ENCODE data around the gene SSU72.
A peak's percentile ranks its signal among the peaks of the same experiment; 100 is the strongest.
"Not testable (repeated sequence)": the region's sequence is repeated elsewhere in the genome, so short reads cannot be mapped to it uniquely, and the experiment has no call there.

SSU72 gene

DNA sequence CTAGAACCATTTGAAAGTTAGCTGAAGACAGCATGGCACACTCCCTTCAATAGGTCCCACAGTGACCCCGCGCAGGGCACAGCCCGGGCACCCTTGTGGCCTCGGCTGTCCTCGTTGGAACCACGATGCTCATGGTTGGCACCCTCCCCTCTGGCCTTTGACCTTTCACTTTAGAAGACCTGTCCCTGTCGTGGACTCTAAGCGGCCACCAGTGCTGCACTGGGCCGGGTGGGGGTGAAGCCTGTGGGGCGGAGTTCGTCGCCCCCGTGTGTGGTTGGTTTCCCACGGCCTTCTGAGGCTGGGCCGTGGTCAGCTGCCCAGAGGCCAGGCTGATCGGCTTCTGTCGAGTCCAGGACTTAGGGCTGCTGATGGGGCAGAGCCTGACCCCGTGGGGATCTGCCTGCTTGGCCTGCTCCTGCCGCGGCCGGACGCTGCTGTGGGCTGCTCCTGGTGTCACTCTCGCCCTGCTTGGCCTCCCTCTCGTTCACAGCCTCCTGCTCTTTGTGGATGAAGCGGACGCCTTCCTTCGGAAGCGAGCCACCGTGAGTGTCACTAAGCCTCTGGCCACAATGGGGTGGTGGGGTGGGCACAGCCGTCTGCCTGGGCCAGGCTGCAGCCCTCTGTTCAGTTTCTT lies 49.8 kb downstream of the SSU72 start:
- DNase-seq: not testable (repeated sequence)

DNA sequence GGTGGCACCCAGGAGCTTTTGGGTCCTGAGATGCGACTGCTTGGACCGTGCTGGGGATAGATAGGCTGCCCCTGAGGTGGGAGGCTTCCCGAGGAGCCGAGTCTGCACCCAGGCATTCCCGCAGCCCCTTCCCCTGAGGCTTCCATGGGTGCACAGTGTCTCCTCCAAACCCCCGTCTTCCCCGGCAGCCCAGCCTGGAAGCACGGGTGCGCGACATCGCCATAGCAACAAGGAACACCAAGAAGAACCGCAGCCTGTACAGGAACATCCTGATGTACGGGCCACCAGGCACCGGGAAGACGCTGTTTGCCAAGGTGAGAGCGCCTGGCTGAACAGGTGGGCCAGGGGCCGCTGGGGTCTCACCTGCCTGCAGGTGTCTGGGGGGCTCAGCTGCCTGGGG lies 51.0 kb downstream of the SSU72 start:
- DNase-seq: not testable (repeated sequence)

DNA sequence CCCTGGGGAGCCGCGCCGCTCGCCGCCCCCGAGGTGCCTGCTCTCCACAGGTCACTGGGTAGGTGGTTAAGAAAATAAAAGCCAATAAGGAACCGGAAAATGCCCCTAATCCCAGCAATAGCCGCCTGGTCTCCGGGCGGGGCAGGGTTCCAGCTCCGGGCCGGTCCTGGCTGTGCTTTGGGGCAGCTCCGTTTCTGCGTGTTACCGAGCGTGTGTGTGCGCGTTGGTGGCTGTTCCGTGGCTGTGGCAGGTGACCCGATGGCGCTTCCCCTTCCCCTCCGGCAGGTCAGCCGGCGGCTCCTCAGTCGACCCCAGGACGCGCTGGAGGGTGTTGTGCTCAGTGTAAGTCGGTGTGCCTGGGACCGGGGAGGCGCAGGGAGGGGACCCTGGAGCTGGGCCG lies 51.4 kb downstream of the SSU72 start:
- not testable (repeated sequence) for DNase-seq

DNA sequence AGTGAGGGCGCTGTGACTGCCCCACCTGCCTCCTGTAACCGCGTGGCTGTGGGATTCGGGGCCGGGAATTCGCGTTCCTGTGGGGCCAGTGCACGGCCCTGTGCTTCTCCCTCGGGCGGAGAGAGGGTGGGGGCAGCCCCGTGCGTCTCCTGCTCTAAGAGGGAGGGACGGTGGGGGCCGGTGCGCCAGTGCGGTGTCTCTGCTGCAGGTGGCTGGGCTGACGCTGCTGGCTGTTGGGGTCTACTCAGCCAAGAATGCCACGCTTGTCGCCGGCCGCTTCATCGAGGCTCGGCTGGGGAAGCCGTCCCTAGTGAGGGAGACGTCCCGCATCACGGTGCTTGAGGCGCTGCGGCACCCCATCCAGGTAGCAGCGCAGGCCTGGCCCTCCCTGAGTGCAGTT lies 52.1 kb downstream of the SSU72 start:
- DNase-seq: not testable (repeated sequence)

DNA sequence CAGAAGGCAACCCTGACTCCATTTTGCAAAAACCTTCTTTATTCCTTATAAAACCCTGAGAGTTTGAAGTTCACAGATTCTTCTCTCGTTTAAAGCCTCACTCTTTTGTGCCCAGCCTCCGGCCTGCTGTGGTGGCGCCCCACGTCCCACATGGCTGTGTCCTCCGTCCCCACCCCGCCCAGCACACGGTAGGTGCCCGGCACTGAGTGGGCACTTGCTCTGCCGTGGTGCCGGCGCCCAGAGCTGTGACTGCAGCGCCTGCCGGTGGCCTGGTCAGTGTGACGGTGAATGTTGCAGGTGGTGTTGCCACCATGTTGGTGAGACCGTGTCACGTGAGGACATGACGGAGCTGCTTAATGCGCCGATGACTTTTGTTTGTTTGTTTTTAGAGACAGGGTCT lies 53.3 kb downstream of the SSU72 start:
- DNase-seq: no peak

DNA sequence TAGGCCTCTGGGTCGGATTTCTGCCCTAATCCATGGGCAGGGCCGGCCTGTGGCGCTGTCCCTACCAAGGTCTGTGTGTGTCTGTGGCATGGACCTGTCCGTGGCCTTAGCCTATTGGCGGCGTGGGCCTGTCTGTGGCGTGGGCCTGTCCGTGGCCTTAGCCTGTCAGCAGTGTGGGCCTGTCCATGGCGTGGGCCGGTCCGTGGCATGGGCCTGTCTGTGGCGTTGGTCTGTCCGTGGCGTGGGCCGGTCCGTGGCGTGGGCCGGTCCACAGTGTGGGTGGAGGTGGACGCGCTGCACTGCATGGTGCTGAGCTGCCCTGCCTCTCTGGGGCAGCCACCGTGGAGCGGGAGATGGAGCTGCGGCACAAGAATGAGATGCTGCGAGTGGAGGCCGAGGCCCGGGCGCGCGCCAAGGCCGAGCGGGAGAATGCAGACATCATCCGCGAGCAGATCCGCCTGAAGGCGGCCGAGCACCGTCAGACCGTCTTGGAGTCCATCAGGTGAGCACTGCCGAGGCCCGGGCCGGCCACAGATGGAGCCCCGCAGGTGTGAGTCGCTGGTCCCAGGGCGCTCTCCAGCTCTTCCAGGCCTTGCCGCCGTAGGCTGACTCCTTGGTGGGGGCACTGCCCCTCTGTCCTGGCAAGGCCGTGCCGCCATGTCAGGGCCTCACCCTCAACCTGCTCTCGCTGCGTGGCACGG lies 54.7 kb downstream of the SSU72 start:
- not testable (repeated sequence) for DNase-seq

DNA sequence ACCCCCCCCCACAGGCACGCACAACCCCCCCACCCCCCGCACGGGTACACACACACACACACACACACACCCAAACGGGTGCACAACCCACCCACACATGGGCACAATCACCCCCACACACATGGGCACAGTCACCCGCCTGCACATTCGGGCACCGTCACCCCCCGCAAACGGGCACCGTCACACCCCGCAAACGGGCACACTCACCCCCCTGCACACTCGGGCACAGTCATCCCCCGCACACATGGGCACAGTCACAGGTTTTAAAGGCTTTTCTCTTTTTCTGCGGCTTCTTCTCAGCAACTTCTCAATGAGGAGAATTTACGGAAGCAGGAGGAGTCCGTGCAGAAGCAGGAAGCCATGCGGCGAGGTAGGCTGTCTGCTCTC lies 56.0 kb downstream of the SSU72 start:
- DNase-seq: not testable (repeated sequence)

DNA sequence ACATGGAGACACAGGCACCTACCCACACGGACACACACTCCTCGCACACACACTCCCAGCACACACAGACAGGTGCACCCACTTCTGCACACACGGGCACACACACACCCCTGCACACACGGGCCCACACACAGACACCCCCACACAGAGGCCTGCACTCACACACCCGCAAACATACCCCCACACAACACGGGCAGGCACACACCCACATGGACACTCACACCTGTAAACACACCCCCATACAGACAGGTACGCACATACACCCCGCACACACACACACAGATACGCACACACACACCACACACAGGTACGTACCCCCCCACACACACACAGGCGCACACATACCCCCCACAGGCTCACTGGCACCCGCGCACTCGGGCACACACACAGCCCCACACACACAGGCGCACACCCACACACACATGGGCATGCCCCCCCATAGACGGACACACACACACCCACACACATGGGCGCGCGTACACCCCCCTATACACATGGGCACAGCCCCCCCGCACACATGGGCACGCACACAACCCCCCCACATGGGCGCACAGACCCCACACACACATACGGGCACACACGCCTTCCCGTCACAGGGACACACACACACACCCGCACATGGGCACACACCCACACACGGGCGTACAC lies 56.6 kb downstream of the SSU72 start:
- DNase-seq: no peak

DNA sequence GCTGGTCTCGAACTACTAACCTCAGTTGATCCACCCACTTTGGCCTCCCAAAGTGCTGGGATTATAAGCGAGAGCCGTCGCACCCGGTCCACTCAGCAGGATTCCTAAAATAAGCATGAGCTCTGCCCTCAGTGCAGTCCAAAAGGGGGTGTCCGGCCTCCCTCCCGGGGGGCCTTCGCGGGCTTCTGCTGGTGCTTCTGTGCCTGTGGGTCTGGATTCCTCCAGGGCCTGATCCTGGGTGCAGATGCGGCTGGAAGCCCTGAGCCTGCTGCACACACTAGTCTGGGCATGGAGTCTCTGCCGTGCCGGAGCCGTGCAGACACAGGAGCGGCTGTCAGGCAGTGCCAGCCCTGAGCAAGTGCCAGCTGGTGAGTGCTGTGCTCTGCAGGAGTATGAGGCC lies 57.7 kb downstream of the SSU72 start:
- not testable (repeated sequence) for DNase-seq

DNA sequence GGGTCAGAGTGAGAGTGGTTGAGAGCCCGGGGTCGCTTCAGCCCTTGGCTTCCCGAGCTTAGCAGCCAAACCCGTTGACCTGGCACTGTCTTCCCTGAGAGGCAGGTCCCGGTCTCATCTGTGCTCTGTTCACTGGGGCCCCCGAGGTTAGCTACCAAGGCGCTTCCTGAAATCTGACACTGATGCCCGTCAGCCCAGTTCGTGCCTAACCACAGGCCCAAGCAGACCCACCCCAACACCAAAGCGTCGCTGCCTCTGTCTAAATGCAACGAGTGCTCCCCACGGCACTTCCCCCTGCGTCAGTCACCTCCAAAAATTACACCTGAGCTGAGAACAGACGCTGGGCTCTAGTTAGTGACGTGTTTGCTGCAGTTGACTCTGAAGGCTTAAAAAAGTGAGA lies 60.3 kb downstream of the SSU72 start:
- not testable (repeated sequence) for DNase-seq

DNA sequence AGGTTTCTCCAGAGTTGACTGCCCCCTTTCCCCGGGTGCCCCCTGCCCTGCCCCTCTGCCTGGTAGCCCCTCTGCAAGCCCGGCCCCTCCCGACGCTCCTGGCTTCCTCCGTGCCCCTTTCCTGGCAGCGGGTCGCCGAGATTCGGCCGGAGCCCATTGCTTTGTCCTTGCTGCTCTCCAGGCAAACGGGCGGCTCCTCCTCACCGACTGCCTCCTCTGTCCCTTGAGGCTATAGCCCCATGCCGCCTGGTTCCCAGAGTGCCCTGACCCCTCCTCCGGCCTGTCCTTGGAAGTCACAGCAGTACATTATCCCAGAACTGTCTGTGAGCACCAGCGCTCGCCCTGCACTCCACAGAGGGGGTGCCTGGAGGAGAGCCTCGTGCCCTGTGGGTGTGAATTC lies 61.0 kb downstream of the SSU72 start:
- not testable (repeated sequence) for DNase-seq

DNA sequence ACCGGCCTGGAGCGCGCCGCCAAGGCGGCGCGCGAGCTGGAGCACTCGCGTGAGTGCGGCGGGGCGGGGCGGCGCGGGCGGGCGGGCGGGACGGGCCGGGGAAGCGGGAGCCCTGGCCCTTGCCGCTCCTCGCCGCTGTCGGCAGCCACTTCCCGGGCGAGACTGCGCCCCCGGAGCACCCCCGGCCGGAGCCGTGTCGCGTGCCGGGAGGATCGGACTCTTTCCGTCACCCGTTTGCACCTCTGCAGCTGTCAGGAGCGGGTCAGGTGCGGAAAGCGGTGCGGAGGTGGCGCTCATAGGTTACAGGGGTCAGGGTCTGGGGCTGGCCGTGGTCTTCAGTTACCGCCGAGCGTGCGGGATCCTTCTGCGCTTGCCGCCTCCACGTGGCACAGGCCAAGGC lies 62.2 kb downstream of the SSU72 start:
- not testable (repeated sequence) for DNase-seq

DNA sequence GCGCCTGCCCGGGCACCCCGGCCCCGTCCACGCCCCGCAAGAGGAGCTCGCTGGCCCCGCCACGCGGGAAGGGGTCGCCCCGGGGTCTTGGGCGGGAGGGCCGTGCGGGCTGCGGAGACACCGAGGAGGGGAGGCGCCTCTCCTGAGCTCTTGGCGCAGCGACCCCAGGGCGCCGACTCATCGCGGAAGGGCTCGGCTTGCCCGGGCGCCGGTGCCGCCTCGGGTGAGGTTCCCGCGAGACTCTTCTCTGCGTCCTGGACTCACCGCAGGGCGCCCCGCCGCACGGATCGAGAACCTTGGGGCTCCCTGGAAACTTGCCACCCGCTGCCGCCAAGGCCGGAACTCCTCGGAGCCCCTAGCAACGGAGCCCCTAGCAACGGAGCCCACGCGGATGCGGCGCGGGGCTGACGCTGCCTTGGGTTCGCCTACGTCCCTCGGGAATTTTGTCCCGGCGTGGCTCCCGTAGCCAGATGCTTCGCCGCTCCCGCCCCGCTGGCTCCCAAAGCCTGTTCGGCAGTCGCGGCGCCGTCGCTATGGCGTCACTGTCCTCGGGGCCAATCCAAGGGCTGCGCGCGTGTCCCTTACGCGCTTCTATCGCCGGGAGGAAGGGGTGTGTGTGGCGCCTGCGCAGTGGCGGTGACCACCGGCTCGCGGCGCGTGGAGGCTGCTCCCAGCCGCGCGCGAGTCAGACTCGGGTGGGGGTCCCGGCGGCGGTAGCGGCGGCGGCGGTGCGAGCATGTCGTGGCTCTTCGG lies 63.0 kb downstream of the SSU72 start, which contains the start of gene ATAD3A:
ATAD3A (plus strand) TSS at position 630 of the 753 bp plus-strand sequence; CDS start at position 737, 107 bp downstream.
- DNase-seq: peak; percentile 97

DNA sequence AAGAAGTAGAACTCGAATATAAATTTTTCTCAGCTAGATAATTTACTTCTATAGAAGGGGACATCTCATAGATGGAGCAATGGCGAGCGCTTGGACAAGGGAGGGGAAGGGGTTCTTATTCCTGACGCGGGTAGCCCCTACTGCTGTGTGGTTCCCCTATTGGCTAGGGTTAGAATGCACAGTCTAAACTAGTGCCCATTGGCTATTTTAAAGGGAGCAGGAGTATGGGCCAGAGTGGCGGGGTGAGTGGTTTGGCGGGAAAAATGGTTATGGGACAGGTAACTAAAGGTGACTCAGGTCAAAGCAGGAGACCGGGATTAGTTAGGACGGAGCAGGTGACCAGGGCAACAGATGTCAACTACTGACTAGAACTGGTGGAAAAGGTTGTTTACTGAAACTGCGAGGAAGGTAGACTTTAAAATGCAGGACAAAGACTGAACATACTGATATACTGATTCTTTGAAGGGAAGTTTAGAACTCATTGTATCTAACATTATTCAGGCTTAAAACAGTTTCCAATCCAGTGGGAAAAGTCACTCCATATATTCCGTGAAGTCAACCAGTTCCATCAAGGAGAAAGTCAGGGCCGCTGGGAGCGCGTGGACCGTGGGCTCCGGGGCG lies 63.6 kb downstream of the SSU72 start:
- DNase-seq: peak; percentile 30

DNA sequence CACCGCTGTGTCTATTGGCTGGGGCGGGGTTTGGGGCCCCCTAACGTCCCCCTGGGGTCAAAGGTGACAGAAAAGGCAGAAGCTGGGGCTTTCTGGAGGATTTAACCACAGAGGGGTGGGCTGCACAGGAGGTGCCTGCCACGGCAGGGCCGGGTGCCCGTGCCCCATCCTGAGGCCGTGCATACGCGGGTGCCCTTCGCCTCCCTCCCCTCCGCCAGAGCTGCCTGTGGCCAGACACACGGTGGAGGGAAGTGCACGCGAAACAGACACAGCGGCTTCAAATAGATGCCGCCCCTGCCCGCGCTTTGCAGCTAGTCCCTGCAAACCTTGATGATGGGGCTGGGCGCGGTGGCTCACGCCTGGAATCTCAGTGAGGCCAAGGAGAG lies 65.2 kb downstream of the SSU72 start:
- DNase-seq: not testable (repeated sequence)

DNA sequence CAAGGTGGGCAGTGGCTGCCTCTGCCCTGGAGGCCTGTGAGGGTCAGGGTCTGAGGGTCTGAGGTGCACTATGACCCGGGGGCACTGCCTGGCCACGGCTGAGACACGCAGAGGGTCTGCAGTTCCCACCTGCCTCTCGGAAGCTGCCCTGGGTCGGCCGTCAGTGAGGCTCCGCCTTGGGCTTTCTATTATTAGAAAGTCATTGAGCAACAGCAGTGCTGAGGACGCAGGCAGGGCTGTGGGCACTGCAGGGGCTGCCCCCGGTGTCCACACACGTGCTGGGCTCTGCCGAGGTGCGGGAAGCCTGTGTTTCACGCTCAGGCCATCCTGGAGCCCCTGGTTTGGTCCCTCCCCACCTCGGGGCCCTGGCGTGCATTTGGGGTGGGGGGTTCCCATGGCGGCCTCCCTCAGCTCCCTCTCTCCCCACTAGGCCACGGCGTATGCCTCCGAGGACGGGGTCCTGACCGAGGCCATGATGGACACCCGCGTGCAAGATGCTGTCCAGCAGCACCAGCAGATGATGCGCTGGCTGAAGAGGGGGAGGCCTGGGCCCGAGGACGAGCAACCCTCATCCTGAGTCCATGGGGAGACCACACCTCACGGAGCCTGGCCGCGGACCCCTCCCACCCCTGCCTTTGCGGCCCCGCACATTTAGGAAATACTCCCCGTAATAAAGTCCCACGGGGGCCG lies 65.7 kb downstream of the SSU72 start:
- DNase-seq: not testable (repeated sequence)

DNA sequence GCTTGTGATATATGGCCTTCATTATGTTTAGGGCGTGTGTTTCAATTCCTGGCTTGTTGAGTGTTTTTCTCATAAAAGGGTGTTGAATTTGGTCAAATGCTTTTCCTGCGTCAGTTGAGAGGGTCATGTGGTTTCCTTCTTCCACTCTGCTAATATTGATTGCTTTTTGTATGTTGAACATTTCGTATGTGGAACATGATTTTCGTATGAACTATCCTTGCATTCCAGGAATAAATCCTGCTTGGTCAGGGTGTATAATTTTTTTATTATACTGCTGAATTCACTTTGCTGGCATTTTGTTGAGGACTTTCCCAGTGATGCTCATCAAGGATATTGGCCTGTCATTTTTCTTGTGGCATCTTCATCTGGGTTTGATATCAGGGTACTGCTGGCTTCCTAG lies 67.4 kb downstream of the SSU72 start:
- no peak for DNase-seq

DNA sequence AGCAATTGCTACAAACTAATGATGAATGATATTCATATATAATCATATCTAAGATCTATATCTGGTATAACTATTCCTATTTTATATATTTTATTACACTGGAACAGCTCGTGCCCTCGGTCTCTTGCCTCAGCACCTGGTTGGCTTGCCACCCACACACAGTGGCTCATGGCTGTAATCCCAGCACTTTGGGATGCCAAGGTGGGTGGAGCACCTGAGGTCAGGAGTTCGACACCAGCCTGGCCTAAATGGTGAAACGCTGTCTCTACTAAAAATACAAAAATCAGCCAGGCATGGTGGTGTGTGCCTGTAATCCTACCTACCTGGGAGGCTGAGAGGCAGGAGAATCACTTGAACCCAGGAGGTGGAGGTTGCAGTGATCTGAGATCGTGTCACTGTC lies 68.9 kb downstream of the SSU72 start:
- DNase-seq: not testable (repeated sequence)

DNA sequence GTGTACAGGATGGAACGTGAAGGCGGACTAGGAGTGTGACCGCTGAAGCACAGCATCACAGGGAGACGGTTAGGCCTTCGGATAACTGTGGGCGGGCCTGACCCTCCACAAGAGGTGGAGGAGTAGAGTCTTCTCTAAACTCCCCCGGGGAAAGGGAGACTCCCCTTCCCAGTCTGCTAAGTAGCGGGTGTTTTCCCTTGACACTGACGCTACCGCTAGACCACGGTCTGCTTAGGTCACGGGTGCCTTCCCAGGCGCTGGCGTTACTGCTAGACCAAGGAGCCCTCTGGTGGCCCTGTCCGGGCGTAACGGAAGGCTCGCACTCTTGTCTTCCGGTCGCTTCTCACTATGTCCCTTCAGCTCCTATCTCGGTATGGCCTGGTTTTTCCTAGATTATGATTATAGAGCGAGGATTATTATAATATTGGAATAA lies 69.3 kb downstream of the SSU72 start:
- peak; percentile 38 for DNase-seq

DNA sequence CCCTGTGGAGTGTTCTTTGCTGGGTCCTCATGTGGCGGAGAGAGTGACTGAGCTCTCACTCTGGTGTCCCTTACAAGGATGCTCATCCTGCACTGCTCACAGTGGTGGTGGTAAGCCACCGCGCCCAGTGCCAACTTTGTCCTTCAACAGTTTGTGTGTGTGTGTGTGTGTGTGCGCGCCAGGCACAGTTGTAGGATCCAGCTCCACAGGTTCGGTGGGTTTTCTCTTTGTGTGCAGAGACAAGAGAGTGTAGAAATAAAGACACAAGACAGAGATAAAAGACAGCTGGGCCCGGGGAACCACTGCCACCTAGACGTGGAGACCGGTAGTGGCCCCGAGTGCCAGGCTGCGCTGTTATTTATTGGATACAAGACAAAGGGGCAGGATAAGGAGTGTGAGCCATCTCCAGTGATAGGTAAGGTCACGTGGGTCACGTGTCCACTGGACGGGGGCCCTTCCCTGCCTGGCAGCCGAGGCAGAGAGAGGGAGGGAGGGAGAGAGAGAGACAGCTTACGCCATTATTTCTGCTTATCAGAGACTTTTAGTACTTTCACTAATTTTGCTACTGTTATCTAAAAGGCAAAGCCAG lies 69.8 kb downstream of the SSU72 start:
- peak; percentile 72 for DNase-seq

DNA sequence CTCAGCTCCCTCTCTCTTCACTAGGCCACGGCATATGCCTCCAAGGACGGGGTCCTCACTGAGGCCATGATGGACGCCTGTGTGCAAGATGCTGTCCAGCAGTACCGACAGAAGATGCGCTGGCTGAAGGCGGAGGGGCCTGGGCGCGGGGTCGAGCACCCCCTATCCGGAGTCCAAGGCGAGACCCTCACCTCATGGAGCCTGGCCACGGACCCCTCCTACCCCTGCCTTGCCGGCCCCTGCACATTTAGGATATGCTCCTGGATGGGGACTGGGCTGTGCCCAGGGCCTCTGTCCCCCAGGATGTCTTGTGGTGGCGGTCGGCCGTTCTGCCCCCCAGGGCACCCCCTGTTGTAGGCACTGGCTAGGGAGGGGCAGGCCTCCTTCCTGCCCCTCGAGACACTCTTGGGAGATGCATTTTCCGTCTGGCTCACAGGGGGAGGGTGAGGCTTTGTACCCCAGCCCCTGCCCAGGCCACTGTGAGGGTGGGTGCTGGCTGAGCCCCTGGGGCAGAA lies 79.1 kb downstream of the SSU72 start:
- not testable (repeated sequence) for DNase-seq
